K562 (cell line): ENCODE results near the gene CBFA2T3. TPM values are rescaled to one million over a fixed set of nuclear protein-coding genes. Genes with fewer than 3 reads are reported as not detected.

Experiments used
- ATAC-seq: fragments of 200-7000 bp; cut with Tn5 transposase; 3 replicates; pipeline ENCODE4 v1.9.1; 2020; ENCODE audit warnings: moderate library complexity
- BruUV-seq: library from RNA; stranded (reverse); fragments of 400-500 nt; replicated peaks from 2 replicates; lab custom pipeline; 2021; lab: Mats Ljungman, UMichigan
- CTCF ChIA-PET: fragments of 300-600 bp; formaldehyde crosslinking; extraction: SDS; loops from one replicate; lab custom pipeline; 2021; ENCODE audit warnings: low intra/inter-chr PET ratio; lab: Yijun Ruan, JAX
- POLR2A ChIA-PET: fragments of 300-600, 350-650 bp; sonication (Branson Sonifier 250); formaldehyde crosslinking; extraction: SDS; loops from one replicate; lab custom pipeline; 2021; ENCODE audit warnings: antibody characterized with exemption, inconsistent platforms; lab: Yijun Ruan, JAX
- DNase-seq, 4 experiments: peaks; one replicate each; pipeline versions ENCODE4 v3.0.0 to v3.0.0-alpha.2; 2011 to 2018; ENCODE audit warnings: low spot score in 3 of 4, mixed read lengths in 3 of 4; ENCODE audit errors: extremely low read depth in 1 of 4
- FAIRE-seq: peaks from 2 replicates; lab custom pipeline; 2011; peaks lifted over from hg19 to GRCh38; lab: Jason Lieb, UNC
- H2AFZ ChIP-seq: 2 replicates; pipeline ENCODE4 v1.6.0; 2011; ENCODE audit warnings: low read depth, low read length, control low read depth, inconsistent platforms
- H3K27ac ChIP-seq: fragments of 200-600 bp; 3 replicates; pipeline ENCODE4 v1.8.0; 2011; ENCODE audit warnings: low read depth, mild to moderate bottlenecking, control low read depth, inconsistent platforms, low read length, moderate library complexity, mixed read lengths; ENCODE audit errors: extremely low read depth
- H3K27me3 ChIP-seq, 2 experiments: fragments of 300-600 bp in 1 of 2; 2 replicates in 1 of 2; 3 replicates in 1 of 2; pipeline versions ENCODE4 v1.6.0 to v1.8.0; 2011; ENCODE audit warnings: inconsistent platforms in 2 of 2, low read length in 2 of 2, mild to moderate bottlenecking in 1 of 2, mixed read lengths in 1 of 2, moderate library complexity in 1 of 2; ENCODE audit not compliant: control insufficient read depth in 2 of 2, insufficient read depth in 2 of 2
- H3K36me3 ChIP-seq: fragments of 300-600 bp; 3 replicates; pipeline ENCODE4 v1.8.0; 2011; ENCODE audit warnings: mild to moderate bottlenecking, low read length, inconsistent platforms; ENCODE audit not compliant: control insufficient read depth, insufficient read depth
- H3K4me1 ChIP-seq, 2 experiments: fragments of 200-600 bp in 1 of 2; replicated peaks in 1 of 2; 2 replicates in 1 of 2; 3 replicates in 1 of 2; pipeline versions ENCODE4 v1.5.1 to v1.8.0; 2011; ENCODE audit warnings: inconsistent platforms in 2 of 2, low read length in 2 of 2, mild to moderate bottlenecking in 1 of 2, mixed read lengths in 1 of 2, moderate library complexity in 1 of 2; ENCODE audit not compliant: control insufficient read depth in 2 of 2, insufficient read depth in 2 of 2
- H3K4me2 ChIP-seq: 2 replicates; pipeline ENCODE4 v1.6.1; 2011; ENCODE audit warnings: low read length, control low read depth, inconsistent platforms, mixed read lengths; ENCODE audit not compliant: insufficient read depth
- H3K4me3 ChIP-seq: fragments of 200-600 bp; sonication (generic), shearing (Covaris generic); 2 replicates; pipeline ENCODE4 v1.5.1; 2016; ENCODE audit warnings: control low read depth, inconsistent platforms
- H3K79me2 ChIP-seq: fragments of 200-600 bp; 3 replicates; pipeline ENCODE4 v1.8.0; 2011; ENCODE audit warnings: low read length, inconsistent platforms; ENCODE audit not compliant: control insufficient read depth, insufficient read depth
- H3K9ac ChIP-seq, 2 experiments: 2 replicates each; pipeline versions ENCODE4 v1.6.0 to v1.6.1; 2011; ENCODE audit warnings: low read depth in 2 of 2, low read length in 2 of 2, control low read depth in 1 of 2, inconsistent platforms in 1 of 2, mild to moderate bottlenecking in 1 of 2, mixed read lengths in 1 of 2; ENCODE audit not compliant: insufficient read depth in 1 of 2
- H3K9me1 ChIP-seq: one replicate; pipeline ENCODE4 v1.6.0; 2011; ENCODE audit warnings: inconsistent platforms, mild to moderate bottlenecking, low read length, moderate library complexity; ENCODE audit not compliant: control insufficient read depth, insufficient read depth
- H3K9me3 ChIP-seq: replicated peaks from 2 replicates; pipeline ENCODE4 v1.5.1; 2011; ENCODE audit warnings: low read depth, low read length, inconsistent platforms; ENCODE audit not compliant: control insufficient read depth, insufficient read depth
- H4K20me1 ChIP-seq: replicated peaks from 2 replicates; pipeline ENCODE4 v1.6.1; 2011; ENCODE audit warnings: low read length, inconsistent platforms, mixed read lengths; ENCODE audit not compliant: control insufficient read depth, insufficient read depth
- FOXP4 ChIP-seq: sonication (generic); formaldehyde crosslinking; IDR thresholded peaks from 2 replicates; pipeline ENCODE4 v1.8.0; 2022; ENCODE audit warnings: mild to moderate bottlenecking, missing genetic modification reagents, borderline replicate concordance
- ZNF311 ChIP-seq: fragments of 250-450 bp; sonication (Bioruptor Pico); IDR thresholded peaks from 2 replicates; pipeline ENCODE4 v1.4.0; 2020; ENCODE audit warnings: mild to moderate bottlenecking, moderate library complexity
- WGBS: fragments of 100-300 bp; shearing (Covaris generic); methylation state at CpG from one replicate; pipeline ENCODE4 v1.1.6; 2016; ENCODE audit warnings: low coverage, mixed read lengths; ENCODE audit not compliant: insufficient coverage; ENCODE audit errors: missing lambda C conversion rate; 5-methylcytosine and 5-hydroxymethylcytosine counted together
- in situ Hi-C: fragments of 300-500 bp; cut with MboI; formaldehyde crosslinking; loops from 4 replicates; pipeline ENCODE4 v1.15.0; 2018; ENCODE audit warnings: inconsistent platforms, mixed read lengths
- intact Hi-C: fragments of 100-400 bp; cut with micrococcal nuclease; formaldehyde crosslinking; loops from 2 replicates; pipeline ENCODE4 v1.14.2; 2022
- polyA plus RNA-seq, 8 experiments: library from polyadenylated mRNA; depleted of rRNA in 4 of 8; stranded (reverse) in 5 of 8; unstranded in 3 of 8; fragments of >200 nt; fragmentation: Nextera tagmentation in 2 of 8; fragmentation: Illumina TruSeq in 1 of 8; extraction: Ambion mirVana in 2 of 8; extraction: Trizol in 1 of 8; gene quantifications; 2 replicates each; pipeline versions ENCODE4 v1.2.1 to v1.2.3, GENCODE V29; 2011 to 2014; ENCODE audit warnings: inconsistent platforms in 1 of 8, missing spikeins in 1 of 8
- total RNA-seq, 7 experiments: library from RNA; depleted of rRNA in 6 of 7; stranded (reverse); fragments of >200 nt in 6 of 7; fragmentation: Illumina TruSeq in 2 of 7; extraction: Trizol in 2 of 7; gene quantifications; 2 replicates each; pipeline versions ENCODE4 v1.2.1 to v1.2.3, GENCODE V29; 2011 to 2021; ENCODE audit warnings: low replicate concordance in 1 of 7

CBFA2T3 gene
- total and polyA plus RNA-seq, 9 of the 15 experiments (the other 6 are each of a cell fraction or from before 2014, with no cell fraction given), result 2.3 to 145 (median 6.7) TPM

- no peak overlapping the region for H3K4me2 ChIP-seq
- DNase-seq (no peak), ATAC-seq (no peak), FAIRE-seq (no peak)
- no peaks in the 10 kb centered on the region for H3K9me3 ChIP-seq
- CTCF ChIA-PET, result no interaction called here
- H3K9ac ChIP-seq, result peak overlapping the region in 1 of 2 experiments; percentile 93; a peak in 1 of 4 replicates
- H2AFZ ChIP-seq, result no peak overlapping the region
- no peak overlapping the region for H3K27ac ChIP-seq
- peaks cover 28% of the 10 kb centered on the region; the same call in 2 of the 3 replicates for H3K36me3 ChIP-seq
- WGBS, result 87% methylated on average over 8 of the region's 8 CpGs
- intact Hi-C loops (no loop called here), in situ Hi-C loops (no loop called here)
- no TSS peak for BruUV-seq
- H3K9me1 ChIP-seq, result peaks cover 6% of the 10 kb centered on the region
- peaks cover 8 to 50% of the 10 kb centered on the region in 2 experiments for H3K4me1 ChIP-seq
- H3K4me3 ChIP-seq, result no peak overlapping the region
- TF ChIP-seq FOXP4 (CRISPR knock-in tag) (no peak), ZNF311 (CRISPR knock-in tag) (no peak)
- POLR2A ChIA-PET, result interaction anchor here (0.7 kb wide), 1 partner anchor 259 kb away, joined by 3 read pairs; no protein-coding TSS in a partner anchor
- H3K79me2 ChIP-seq, result peaks cover 23% of the 10 kb centered on the region
- no peaks in the 10 kb centered on the region for H3K27me3 ChIP-seq
- no peaks in the 10 kb centered on the region; the same call in 1 of the 2 replicates for H4K20me1 ChIP-seq
These were observed 121.8 kb downstream of the CBFA2T3 start for GRCh38 chr16:88855176-88855575.
